Stomach smooth muscle (tissue), 2 donors: ENCODE measurements around the gene PHACTR3.
"Not testable (repeated sequence)": the region's sequence is repeated elsewhere in the genome, so short reads cannot be mapped to it uniquely, and the experiment has no call there.

Experiments used
- H3K27ac ChIP-seq: one replicate; pipeline ENCODE4 v1.7.0; 2013; ENCODE audit warnings: mild to moderate bottlenecking, low read length, inconsistent platforms
- H3K27me3 ChIP-seq, 2 donors: one replicate each; pipeline ENCODE4 v1.7.0; 2013; ENCODE audit warnings: low read length in 2 of 2; ENCODE audit not compliant: insufficient read depth in 2 of 2, control insufficient read depth in 1 of 2
- H3K36me3 ChIP-seq, 2 donors: one replicate each; pipeline ENCODE4 v1.7.0; 2013; ENCODE audit warnings: low read length in 2 of 2; ENCODE audit not compliant: control insufficient read depth in 2 of 2, insufficient read depth in 2 of 2
- H3K4me1 ChIP-seq: one replicate; pipeline ENCODE4 v1.7.0; 2013; ENCODE audit warnings: low read length; ENCODE audit not compliant: control insufficient read depth, insufficient read depth
- H3K4me3 ChIP-seq, 2 donors: one replicate each; pipeline ENCODE4 v1.7.0; 2013; ENCODE audit warnings: low read length in 2 of 2
- H3K9ac ChIP-seq, 2 donors: one replicate each; pipeline ENCODE4 v1.7.0; 2013; ENCODE audit warnings: low read length in 2 of 2, mild to moderate bottlenecking in 1 of 2
- H3K9me3 ChIP-seq, 2 donors: one replicate each; pipeline ENCODE4 v1.7.0; 2013; ENCODE audit warnings: low read length in 2 of 2; ENCODE audit not compliant: control insufficient read depth in 2 of 2
- donor health status: healthy.
- donor health status: Pancreatic carcinoma.

Gene PHACTR3

GRCh38 chr20:59888050-59888449 is 283.7 kb downstream of the PHACTR3 start:
- H3K36me3 ChIP-seq, result no peaks in the 10 kb centered on the region
- no peaks in the 10 kb centered on the region for H3K4me1 ChIP-seq
- no peak overlapping the region for H3K9ac ChIP-seq
- no peak overlapping the region for H3K4me3 ChIP-seq
- no peaks in the 10 kb centered on the region for H3K27me3 ChIP-seq
- no peak overlapping the region for H3K27ac ChIP-seq
- no peaks in the 10 kb centered on the region for H3K9me3 ChIP-seq

DNA sequence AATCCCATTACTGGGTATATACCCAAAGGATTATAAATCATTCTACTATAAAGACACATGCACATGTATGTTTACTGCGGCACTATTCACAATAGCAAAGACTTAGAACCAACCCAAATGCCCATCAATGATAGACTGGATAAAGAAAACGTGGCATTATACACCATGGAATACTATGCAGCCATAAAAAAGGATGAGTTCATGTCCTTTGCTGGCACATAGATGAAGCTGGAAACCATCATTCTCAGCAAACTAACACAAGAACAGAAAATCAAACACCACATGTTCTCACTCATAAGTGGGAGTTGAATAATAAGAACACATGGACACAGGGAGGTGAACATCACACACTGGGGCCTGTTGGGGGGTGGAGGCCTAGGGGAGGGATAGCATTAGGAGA is 285.7 kb downstream of the PHACTR3 start:
- H3K36me3 ChIP-seq, H3K9me3 ChIP-seq: not testable (repeated sequence)

DNA sequence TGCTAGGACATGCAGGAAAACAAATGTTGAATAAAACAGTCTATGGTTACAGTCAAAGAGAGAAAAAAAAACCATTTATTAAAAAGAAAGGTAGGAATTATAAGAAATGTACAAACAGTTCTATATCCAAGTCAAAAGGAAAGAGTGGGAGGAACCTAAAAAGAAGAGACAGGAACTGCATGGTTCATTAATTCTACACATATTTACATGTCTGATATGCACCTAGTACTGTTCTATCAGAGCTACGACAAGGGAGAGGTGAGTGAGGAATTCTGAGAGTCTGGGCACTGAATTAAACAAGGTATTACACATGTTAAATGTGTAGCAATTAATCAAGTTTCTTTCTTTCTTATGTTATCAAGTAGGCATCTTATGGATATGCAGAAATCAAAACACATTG is 287.2 kb downstream of the PHACTR3 start:
- H3K27me3 ChIP-seq, result no peaks in the 10 kb centered on the region
- H3K9me3 ChIP-seq, result no peaks in the 10 kb centered on the region
- H3K4me3 ChIP-seq, result no peak overlapping the region
- no peak overlapping the region for H3K27ac ChIP-seq
- H3K4me1 ChIP-seq, result no peaks in the 10 kb centered on the region
- no peaks in the 10 kb centered on the region for H3K36me3 ChIP-seq
- H3K9ac ChIP-seq, result no peak overlapping the region

More for the DNA sequence above, 285.7 kb downstream of the PHACTR3 start:
- not testable (repeated sequence) for H3K27me3 ChIP-seq, H3K9ac ChIP-seq, H3K4me1 ChIP-seq, H3K4me3 ChIP-seq, H3K27ac ChIP-seq

DNA sequence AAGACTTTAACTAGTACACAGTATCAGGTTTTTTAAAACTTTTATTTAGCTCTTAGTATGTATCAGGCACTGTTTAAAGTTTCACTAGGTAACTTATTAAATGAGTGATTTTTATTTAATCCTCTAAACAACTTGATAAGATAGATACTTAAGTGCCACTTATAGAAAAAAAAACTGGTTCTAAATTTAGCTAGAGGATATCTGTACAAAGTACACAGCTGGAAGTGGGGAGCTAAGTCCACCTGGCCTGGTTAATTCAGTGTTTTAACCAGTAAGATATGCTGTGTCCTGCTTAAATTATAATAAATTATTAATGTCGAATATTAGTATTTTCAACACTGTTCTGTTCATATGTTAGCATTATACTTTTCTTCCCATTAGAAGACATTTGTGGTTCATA is 291.6 kb downstream of the PHACTR3 start:
- Histone ChIP-seq H3K4me1 (no peaks in the 10 kb centered on the region), H3K9ac (no peak overlapping the region), H3K27ac (no peak overlapping the region), H3K27me3 (no peaks in the 10 kb centered on the region), H3K4me3 (no peak overlapping the region), H3K9me3 (no peaks in the 10 kb centered on the region), H3K36me3 (no peaks in the 10 kb centered on the region)
